NT2/D1 (cell line): ENCODE results near the gene ARHGEF18.
"Not testable (repeated sequence)": the region's sequence is repeated elsewhere in the genome, so short reads cannot be mapped to it uniquely, and the experiment has no call there.

Source experiments
- DNase-seq: peaks from one replicate; pipeline ENCODE4 v3.0.0-alpha.2; 2011; ENCODE audit warnings: low read depth, low spot score
- H3K27me3 ChIP-seq: 2 replicates; pipeline ENCODE4 v1.6.0; 2011; ENCODE audit warnings: mild to moderate bottlenecking; ENCODE audit not compliant: insufficient read length, insufficient read depth
- H3K36me3 ChIP-seq: 2 replicates; pipeline ENCODE4 v1.6.1; 2011; ENCODE audit warnings: mild to moderate bottlenecking, low read length, mixed read lengths; ENCODE audit not compliant: insufficient read depth, insufficient read length
- H3K4me1 ChIP-seq: 2 replicates; pipeline ENCODE4 v1.5.1; 2011; ENCODE audit not compliant: insufficient read depth, insufficient read length
- H3K4me3 ChIP-seq: 2 replicates; pipeline ENCODE4 v1.5.1; 2011; ENCODE audit warnings: low read depth; ENCODE audit not compliant: insufficient read length
- H3K9ac ChIP-seq: 2 replicates; pipeline ENCODE4 v1.6.0; 2011; ENCODE audit warnings: low read depth; ENCODE audit not compliant: insufficient read length
- H3K9me3 ChIP-seq: 2 replicates; pipeline ENCODE4 v1.5.1; 2011; ENCODE audit warnings: mild to moderate bottlenecking, low read length; ENCODE audit not compliant: insufficient read depth
- SUZ12 ChIP-seq: IDR thresholded peaks from 2 replicates; pipeline ENCODE4 v1.6.1; 2011; ENCODE audit not compliant: insufficient read length, insufficient read depth; ENCODE audit errors: extremely low read depth
- YY1 ChIP-seq: IDR thresholded peaks from 2 replicates; pipeline ENCODE4 v1.6.1; 2011; ENCODE audit not compliant: insufficient read length, insufficient read depth
- ZNF274 ChIP-seq: IDR thresholded peaks from 2 replicates; pipeline ENCODE4 v1.6.1; 2011; ENCODE audit warnings: mild to moderate bottlenecking, low read depth, low read length

ARHGEF18 gene

GRCh38 chr19:7336321-7336973 lies 12.3 kb upstream of the ARHGEF18 start:
- Histone ChIP-seq H3K9ac (no peak overlapping the region), H3K4me1 (no peaks in the 10 kb centered on the region)
- DNase-seq = no peak

DNA sequence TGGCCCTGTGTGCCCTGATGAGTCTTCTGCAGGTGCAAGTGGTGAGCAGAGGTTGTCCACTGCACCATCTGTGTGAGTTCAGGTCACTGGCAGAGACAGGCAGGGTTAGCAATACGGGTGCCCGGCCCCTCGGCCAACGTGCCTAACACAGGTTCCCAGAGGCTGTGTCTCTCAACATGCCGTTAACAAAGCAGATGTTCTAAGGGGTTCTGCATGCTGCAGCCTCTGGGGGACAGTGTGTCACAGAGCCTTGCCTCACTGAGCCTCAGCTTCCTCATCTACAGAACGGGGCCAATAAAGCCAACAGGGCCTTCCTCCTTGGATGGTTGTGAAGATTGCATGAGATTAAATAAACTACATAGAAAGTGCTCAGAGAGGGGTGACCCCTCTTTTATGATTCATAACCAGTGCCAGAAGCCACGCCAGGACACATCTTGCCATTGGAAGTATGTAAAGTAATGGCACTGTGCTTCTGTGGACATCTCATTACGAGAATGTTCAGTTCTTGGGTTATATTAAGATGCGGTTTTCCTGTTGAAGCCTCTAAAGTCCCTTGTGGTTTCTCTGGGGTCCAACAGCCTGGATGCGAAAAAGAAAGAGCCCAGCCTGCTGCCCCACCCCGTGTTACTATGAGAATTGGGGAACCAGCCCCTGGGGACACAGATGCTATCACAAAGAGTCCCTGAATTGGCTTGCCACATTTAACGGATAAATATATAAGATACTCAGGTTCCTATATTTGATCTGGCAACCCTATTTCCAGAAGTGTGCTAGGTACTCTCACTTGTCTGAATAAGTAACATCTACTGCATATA lies 11.2 kb upstream of the ARHGEF18 start:
- Histone ChIP-seq H3K9me3 (no peaks in the 10 kb centered on the region), H3K4me1 (no peaks in the 10 kb centered on the region), H3K9ac (no peak overlapping the region), H3K4me3 (no peak overlapping the region), H3K36me3 (no peaks in the 10 kb centered on the region), H3K27me3 (no peaks in the 10 kb centered on the region)
- TF ChIP-seq ZNF274 (no peak), YY1 (no peak), SUZ12 (no peak)
- no peak for DNase-seq

More at GRCh38 chr19:7336321-7336973, 12.3 kb upstream of the ARHGEF18 start:
- H3K27me3 ChIP-seq = no peaks in the 10 kb centered on the region
- H3K4me3 ChIP-seq = no peak overlapping the region
- no peak for TF ChIP-seq YY1
- no peak for TF ChIP-seq ZNF274
- H3K36me3 ChIP-seq = no peaks in the 10 kb centered on the region
- H3K9me3 ChIP-seq = no peaks in the 10 kb centered on the region

GRCh38 chr19:7340959-7341837 lies 7.5 kb upstream of the ARHGEF18 start:
- H3K36me3 ChIP-seq = no peaks in the 10 kb centered on the region
- no peak overlapping the region for H3K9ac ChIP-seq
- TF ChIP-seq YY1 = no peak
- TF ChIP-seq SUZ12 = no peak
- no peak for TF ChIP-seq ZNF274
- H3K27me3 ChIP-seq = no peaks in the 10 kb centered on the region
- no peak overlapping the region for H3K4me3 ChIP-seq
- DNase-seq = peak; percentile 91
- H3K9me3 ChIP-seq = no peaks in the 10 kb centered on the region
- H3K4me1 ChIP-seq = no peaks in the 10 kb centered on the region

- no peak for TF ChIP-seq SUZ12
- TF ChIP-seq YY1 = no peak
- no peak for TF ChIP-seq ZNF274
- Histone ChIP-seq H3K27me3 (no peaks in the 10 kb centered on the region), H3K4me1 (no peaks in the 10 kb centered on the region), H3K36me3 (no peaks in the 10 kb centered on the region), H3K9me3 (no peaks in the 10 kb centered on the region), H3K4me3 (no peak overlapping the region), H3K9ac (no peak overlapping the region)
- DNase-seq = no peak
These were observed 6.6 kb upstream of the ARHGEF18 start for GRCh38 chr19:7342143-7342542.

GRCh38 chr19:7346488-7346971 lies 2.2 kb upstream of the ARHGEF18 start:
- no peaks in the 10 kb centered on the region for H3K36me3 ChIP-seq
- no peaks in the 10 kb centered on the region for H3K27me3 ChIP-seq
- H3K4me1 ChIP-seq = no peaks in the 10 kb centered on the region
- no peak for TF ChIP-seq ZNF274
- TF ChIP-seq SUZ12 = no peak
- no peak for TF ChIP-seq YY1
- H3K9me3 ChIP-seq = peaks cover 9% of the 10 kb centered on the region; the same call in 1 of the 2 replicates
- H3K9ac ChIP-seq = no peak overlapping the region
- DNase-seq = no peak
- no peak overlapping the region for H3K4me3 ChIP-seq

DNA sequence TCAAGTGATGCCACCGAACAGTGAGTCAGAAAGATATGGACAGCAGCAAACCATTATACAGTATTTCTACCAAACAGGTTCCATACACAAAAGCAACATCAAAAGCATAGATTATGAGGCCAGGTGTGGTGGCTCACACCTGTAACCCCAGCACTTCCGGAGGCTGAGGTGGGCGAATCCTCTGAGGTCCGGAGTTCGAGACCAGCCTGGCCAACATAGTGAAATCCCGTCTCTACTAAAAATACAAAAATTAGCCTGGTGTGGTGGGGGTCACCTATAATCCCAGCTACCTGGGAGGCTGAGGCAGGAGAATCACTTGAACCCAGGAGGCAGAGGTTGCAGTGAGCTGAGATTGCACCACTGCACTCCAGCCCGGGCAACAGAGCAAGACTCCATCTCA lies 1.7 kb upstream of the ARHGEF18 start:
- H3K9me3 ChIP-seq = peaks cover 13% of the 10 kb centered on the region; the same call in 1 of the 2 replicates
- DNase-seq, H3K4me1 ChIP-seq, H3K36me3 ChIP-seq, H3K27me3 ChIP-seq, H3K9ac ChIP-seq, H3K4me3 ChIP-seq: not testable (repeated sequence)

DNA sequence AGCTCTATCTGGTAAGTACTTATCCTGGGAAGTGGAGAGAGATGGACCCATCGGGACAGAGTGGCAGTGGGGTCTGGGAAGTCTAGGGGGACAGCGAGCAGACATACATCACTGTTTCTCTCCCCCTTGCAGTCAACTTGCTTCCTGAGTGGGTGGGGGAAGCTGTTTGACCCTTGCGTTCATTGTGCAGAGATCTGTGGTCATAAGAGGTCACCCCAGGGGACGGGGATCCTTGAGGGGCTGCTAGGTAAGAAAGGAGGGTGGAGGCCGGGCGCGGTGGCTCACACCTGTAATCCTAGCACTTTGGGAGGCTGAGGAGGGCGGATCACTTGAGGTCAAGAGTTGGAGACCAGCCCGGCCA lies 474 bp downstream of the ARHGEF18 start:
- TF ChIP-seq ZNF274 (no peak), YY1 (no peak), SUZ12 (no peak)
- Histone ChIP-seq H3K4me3 (no peak overlapping the region), H3K36me3 (no peaks in the 10 kb centered on the region), H3K4me1 (no peaks in the 10 kb centered on the region), H3K9ac (no peak overlapping the region), H3K27me3 (no peaks in the 10 kb centered on the region), H3K9me3 (peaks cover 13% of the 10 kb centered on the region; the same call in 1 of the 2 replicates)
- no peak for DNase-seq
